ENCODE data around the gene AHNAK2. TPM values are rescaled to one million over a fixed set of nuclear protein-coding genes. Genes with fewer than 3 reads are reported as not detected.

The AHNAK2 gene
- total and polyA plus RNA-seq, 2 donors (not counting 1 experiment from before 2014, with no cell fraction given): not detected

- CTCF ChIA-PET: interaction anchor here (1.2 to 2.4 kb wide), 6 partner anchors 8 to 76 kb away, joined by 4 to 6 read pairs (median 5); partner anchors contain the start of gene PLD4
- Mint-ChIP-seq H3K4me1 (peaks cover 4% of the 10 kb centered on the region), H3K27ac (no peak overlapping the region), H3K9me3 (ENCODE audit: insufficient read depth) (no peaks in the 10 kb centered on the region), H3K27me3 (peaks cover 13% of the 10 kb centered on the region), H3K4me3 (no peak overlapping the region)
- H3K9me3 ChIP-seq (ENCODE audit: control extremely low read depth in 1 of 3, control insufficient read depth in 2 of 3, insufficient read depth in 1 of 3, low read length in 2 of 3): no peaks in the 10 kb centered on the region
- WGBS (ENCODE audit: insufficient coverage): 86% methylated on average over 20 of the region's 24 CpGs
- no peaks in the 10 kb centered on the region for H3K36me3 ChIP-seq (replicated peaks in 1 of 2; ENCODE audit: control extremely low read depth in 1 of 2, control insufficient read depth in 1 of 2, extremely low read depth in 1 of 2, insufficient read depth in 2 of 2, low read length in 1 of 2)
- H3K4me3 ChIP-seq (ENCODE audit: control extremely low read depth in 1 of 5, extremely low read depth in 1 of 5, insufficient read depth in 1 of 5, low read depth in 2 of 5, low read length in 4 of 5): no peak overlapping the region
- H3K79me2 ChIP-seq (ENCODE audit: control insufficient read depth, insufficient read depth, low read length): no peaks in the 10 kb centered on the region
- H3K9ac ChIP-seq (ENCODE audit: low read length): no peak overlapping the region
- peaks cover 0 to 4% (median 0%) of the 10 kb centered on the region in 4 experiments for H3K27me3 ChIP-seq (replicated peaks in 1 of 4; ENCODE audit: control extremely low read depth in 1 of 4, control insufficient read depth in 3 of 4, insufficient read depth in 4 of 4, low read length in 3 of 4)
- H3K27ac ChIP-seq (ENCODE audit: low read length in 2 of 2): no peak overlapping the region
- POLR2A ChIA-PET: interaction anchor here (0.7 kb wide), 1 partner anchor 186 kb away, joined by 3 read pairs; no protein-coding TSS in a partner anchor
- ATAC-seq (ENCODE audit: low read depth): no peak
- no peak overlapping the region for H3K4me2 ChIP-seq (replicated peaks; ENCODE audit: low read depth, low read length, poor library complexity, severe bottlenecking)
- no peak overlapping the region for H2AFZ ChIP-seq (ENCODE audit: insufficient read depth, low read depth, low read length, poor library complexity, severe bottlenecking)
- no peaks in the 10 kb centered on the region for H4K20me1 ChIP-seq (ENCODE audit: control insufficient read depth, insufficient read depth, low read length, poor library complexity, severe bottlenecking)
- intact Hi-C loops (cut with micrococcal nuclease): no loop called here
- TF ChIP-seq CTCF (IDR thresholded peaks at IDR 0.05): no peak
- TF ChIP-seq EZH2 (IDR thresholded peaks at IDR 0.05; ENCODE audit: borderline replicate concordance, insufficient read depth, low read depth, low read length, poor library complexity, severe bottlenecking): no peak
- H3K4me1 ChIP-seq (ENCODE audit: control insufficient read depth in 2 of 2, insufficient read depth in 2 of 2, low read length in 2 of 2): peaks cover 0 to 5% of the 10 kb centered on the region in 2 donors
- DNase-seq: no peak
Observed at GRCh38 chr14:104898870-104899510, 79.2 kb downstream of the AHNAK2 start.

- H2AFZ ChIP-seq (ENCODE audit: insufficient read depth, low read depth, low read length, poor library complexity, severe bottlenecking): no peak overlapping the region
- peaks cover 0 to 5% of the 10 kb centered on the region in 2 donors for H3K4me1 ChIP-seq (ENCODE audit: control insufficient read depth in 2 of 2, insufficient read depth in 2 of 2, low read length in 2 of 2)
- no peaks in the 10 kb centered on the region for H3K79me2 ChIP-seq (ENCODE audit: control insufficient read depth, insufficient read depth, low read length)
- H4K20me1 ChIP-seq (ENCODE audit: control insufficient read depth, insufficient read depth, low read length, poor library complexity, severe bottlenecking): no peaks in the 10 kb centered on the region
- Mint-ChIP-seq H3K27me3 (peaks cover 6% of the 10 kb centered on the region), H3K27ac (peak overlapping the region; percentile 32), H3K4me1 (peaks cover 4% of the 10 kb centered on the region), H3K4me3 (no peak overlapping the region), H3K9me3 (ENCODE audit: insufficient read depth) (no peaks in the 10 kb centered on the region)
- ChIA-PET POLR2A (no interaction called here), CTCF (interaction anchor here (0.6 to 2.4 kb wide), 5 partner anchors 9 to 77 kb away, joined by 3 to 6 read pairs (median 5); partner anchors contain the start of gene PLD4)
- H3K9ac ChIP-seq (ENCODE audit: low read length): no peak overlapping the region
- DNase-seq: no peak
- H3K27me3 ChIP-seq (replicated peaks in 1 of 4; ENCODE audit: control extremely low read depth in 1 of 4, control insufficient read depth in 3 of 4, insufficient read depth in 4 of 4, low read length in 3 of 4): peaks cover 0 to 4% (median 0%) of the 10 kb centered on the region in 4 experiments
- H3K36me3 ChIP-seq (replicated peaks in 1 of 2; ENCODE audit: control extremely low read depth in 1 of 2, control insufficient read depth in 1 of 2, extremely low read depth in 1 of 2, insufficient read depth in 2 of 2, low read length in 1 of 2): no peaks in the 10 kb centered on the region
- no peak overlapping the region for H3K4me2 ChIP-seq (replicated peaks; ENCODE audit: low read depth, low read length, poor library complexity, severe bottlenecking)
- WGBS (ENCODE audit: insufficient coverage): 95% methylated on average over 6 of the region's 7 CpGs
- no peak for ATAC-seq (ENCODE audit: low read depth)
- no peak overlapping the region for H3K4me3 ChIP-seq (ENCODE audit: control extremely low read depth in 1 of 5, extremely low read depth in 1 of 5, insufficient read depth in 1 of 5, low read depth in 2 of 5, low read length in 4 of 5)
- no peak overlapping the region for H3K27ac ChIP-seq (ENCODE audit: low read length in 2 of 2)
- intact Hi-C loops (cut with micrococcal nuclease): no loop called here
- TF ChIP-seq EZH2 (IDR thresholded peaks at IDR 0.05; ENCODE audit: borderline replicate concordance, insufficient read depth, low read depth, low read length, poor library complexity, severe bottlenecking): no peak
- no peak for TF ChIP-seq CTCF (IDR thresholded peaks at IDR 0.05)
- no peaks in the 10 kb centered on the region for H3K9me3 ChIP-seq (ENCODE audit: control extremely low read depth in 1 of 3, control insufficient read depth in 2 of 3, insufficient read depth in 1 of 3, low read length in 2 of 3)
Observed at GRCh38 chr14:104898195-104898558, 80.0 kb downstream of the AHNAK2 start.
